T-helper 2 cell (primary cell): ENCODE data around the gene WFIKKN2.
A peak's percentile ranks its signal among the peaks of the same experiment; 100 is the strongest.

ENCODE experiments used
- DNase-seq, 5 experiments: peaks; one replicate each; pipeline versions ENCODE4 v3.0.0 to v3.0.0-alpha.2; 2012 to 2022

The WFIKKN2 gene

DNA sequence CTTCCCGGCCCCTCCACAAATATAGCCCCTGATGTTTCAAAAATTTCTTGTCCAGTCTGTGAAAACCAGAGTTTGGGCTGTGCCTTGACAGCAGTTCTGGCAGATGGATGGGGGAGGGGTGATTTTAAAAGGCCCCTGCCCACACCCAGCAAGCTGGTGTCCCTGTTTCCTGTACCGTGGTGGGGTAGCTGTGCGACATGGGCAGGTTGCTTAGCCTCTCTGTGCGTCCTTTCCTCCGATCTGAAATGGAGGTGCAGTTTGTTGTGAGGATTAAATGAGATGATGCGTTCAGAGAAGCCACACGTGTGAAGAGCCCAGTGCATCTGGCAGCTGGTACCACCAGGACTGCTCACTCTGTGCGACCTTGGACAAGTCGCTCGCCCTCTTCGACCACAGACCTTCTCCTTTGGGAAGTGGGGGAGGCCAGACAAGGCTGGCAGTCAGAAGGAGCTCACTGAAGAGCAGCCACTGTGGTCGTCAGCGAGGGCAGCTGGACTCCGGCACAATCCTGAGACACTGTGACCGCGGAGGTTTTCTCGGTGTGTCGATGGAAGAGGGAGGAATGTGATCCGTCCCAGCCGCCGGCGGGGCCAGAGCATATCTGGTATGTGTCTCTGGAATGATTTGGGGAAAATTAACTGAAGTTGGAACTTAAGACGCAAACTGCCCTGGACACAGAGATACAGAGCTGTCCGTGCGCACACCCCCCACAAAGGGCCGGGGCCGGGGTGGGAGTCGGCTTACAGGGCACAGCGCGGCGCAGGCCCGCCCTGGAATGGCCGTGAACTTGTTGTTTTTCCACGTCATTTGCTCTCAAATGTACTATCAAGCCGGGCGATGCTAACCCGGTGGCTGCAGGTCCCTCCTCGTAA lies 721 bp upstream of the WFIKKN2 start:
- no peak for DNase-seq

DNA sequence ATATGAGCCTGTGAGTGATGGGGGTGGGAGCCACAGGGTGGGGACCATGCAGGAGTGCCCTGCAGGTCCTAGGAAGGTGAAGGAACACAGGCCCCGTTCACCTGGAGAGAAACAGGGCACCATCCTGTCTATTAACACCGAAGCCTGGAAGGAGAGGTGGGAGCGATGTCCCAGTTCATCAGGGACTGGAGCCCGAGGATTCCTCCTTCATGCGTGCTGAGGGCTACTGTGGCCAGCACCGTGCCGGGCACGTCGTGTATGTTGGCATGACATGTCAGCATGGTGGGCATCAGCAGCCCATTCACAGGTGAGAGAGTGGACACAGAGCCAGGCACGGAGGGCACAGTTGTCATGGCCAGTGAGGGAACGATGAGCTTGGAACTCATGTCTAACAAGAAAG lies 1.4 kb downstream of the WFIKKN2 start:
- DNase-seq, result no peak

DNA sequence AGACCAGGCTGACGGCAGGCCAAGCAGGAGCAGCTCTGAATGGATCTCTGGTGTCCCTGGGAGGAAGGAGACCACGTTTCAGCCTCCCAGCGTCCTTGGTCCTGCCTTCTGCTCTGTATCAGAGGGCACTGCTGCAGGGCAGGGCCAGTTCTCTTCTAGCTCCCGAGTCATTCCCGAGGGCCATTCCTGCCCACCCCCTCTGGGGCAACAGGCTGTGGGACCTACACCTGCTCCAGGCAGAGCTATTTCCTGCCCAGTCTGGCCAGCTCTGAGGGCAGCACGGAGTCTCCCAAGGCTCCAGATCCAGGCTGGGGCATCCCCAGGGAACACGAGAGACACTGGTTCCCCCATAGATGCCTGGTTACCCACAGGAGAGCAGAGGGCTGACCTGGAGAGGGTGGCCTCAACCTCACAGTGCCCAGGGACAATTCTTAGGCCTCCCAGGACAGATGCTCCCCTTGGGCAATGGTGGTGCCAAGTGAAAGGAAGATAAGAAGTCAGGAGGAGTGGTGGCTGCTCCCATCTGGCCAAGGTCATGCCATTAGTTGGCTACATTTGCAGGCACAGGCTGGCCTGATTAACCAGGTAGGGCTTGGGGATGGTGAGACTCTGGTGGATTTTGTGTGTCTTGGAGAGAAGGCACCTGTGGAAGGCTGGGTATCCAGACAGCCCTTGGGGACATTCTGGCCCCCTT lies 2.0 kb downstream of the WFIKKN2 start:
- no peak for DNase-seq

GRCh38 chr17:50837980-50838954 lies 2.9 kb downstream of the WFIKKN2 start:
- DNase-seq, result no peak

GRCh38 chr17:50839591-50840310 lies 4.4 kb downstream of the WFIKKN2 start:
- no peak for DNase-seq

- no peak for DNase-seq
Measured at GRCh38 chr17:50840311-50840851, 5.0 kb downstream of the WFIKKN2 start.

DNA sequence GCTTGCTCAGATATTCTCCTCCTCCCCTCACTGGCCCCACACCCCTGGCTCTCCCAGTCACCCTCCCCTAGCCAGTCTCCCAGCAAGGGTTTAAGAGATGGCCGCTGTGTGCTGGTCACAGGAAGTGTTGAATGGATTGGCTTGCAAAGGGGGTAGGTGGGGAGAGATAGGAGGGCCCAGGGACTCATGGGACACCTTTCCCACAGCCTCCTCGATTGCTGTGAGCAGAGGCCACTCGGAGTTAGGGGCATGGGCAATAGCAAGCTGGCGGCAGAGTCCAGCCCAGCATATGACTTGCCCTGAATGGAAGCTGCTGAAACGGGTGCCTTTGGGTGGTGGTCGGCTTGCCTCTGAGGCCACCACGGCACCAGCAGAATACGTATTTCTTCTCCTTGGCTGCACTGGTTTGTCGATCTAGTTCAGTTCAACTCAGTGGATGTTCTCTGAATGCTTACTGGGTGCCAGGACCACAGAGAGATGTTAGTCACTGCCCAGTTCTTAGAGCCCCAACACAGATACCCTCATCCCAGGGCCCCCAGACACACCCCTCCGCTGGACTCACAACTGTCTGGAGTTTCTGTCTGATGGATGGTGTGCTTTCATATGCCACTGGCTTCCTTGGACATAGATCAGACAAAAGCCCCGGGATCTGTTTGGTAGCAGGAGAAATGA lies 6.0 kb downstream of the WFIKKN2 start:
- DNase-seq, result no peak

DNA sequence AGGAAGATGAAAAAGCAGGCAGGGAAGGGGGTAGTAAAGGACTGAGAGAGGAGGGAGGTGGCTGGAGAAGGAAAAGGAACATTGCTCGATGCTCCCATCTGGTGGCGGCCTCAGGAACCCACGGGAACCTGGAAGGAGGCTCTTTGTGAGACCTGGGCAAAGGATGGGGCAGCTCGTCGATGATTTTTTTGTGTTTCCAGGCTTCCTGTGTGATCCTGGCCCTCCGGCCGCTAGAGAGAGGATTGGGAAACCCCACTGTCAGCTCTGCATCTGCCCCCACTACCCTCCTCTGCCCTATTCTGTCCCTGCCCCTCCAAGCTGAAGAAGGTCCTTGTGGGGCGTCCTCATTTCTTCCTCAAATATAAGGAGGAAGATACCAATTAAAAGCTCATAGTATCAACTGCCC lies 6.6 kb downstream of the WFIKKN2 start:
- peak in 3 of 5 experiments; percentile 30 to 54 (median 31) for DNase-seq

- DNase-seq, result no peak
Measured at GRCh38 chr17:50842506-50843149, 7.2 kb downstream of the WFIKKN2 start.

DNA sequence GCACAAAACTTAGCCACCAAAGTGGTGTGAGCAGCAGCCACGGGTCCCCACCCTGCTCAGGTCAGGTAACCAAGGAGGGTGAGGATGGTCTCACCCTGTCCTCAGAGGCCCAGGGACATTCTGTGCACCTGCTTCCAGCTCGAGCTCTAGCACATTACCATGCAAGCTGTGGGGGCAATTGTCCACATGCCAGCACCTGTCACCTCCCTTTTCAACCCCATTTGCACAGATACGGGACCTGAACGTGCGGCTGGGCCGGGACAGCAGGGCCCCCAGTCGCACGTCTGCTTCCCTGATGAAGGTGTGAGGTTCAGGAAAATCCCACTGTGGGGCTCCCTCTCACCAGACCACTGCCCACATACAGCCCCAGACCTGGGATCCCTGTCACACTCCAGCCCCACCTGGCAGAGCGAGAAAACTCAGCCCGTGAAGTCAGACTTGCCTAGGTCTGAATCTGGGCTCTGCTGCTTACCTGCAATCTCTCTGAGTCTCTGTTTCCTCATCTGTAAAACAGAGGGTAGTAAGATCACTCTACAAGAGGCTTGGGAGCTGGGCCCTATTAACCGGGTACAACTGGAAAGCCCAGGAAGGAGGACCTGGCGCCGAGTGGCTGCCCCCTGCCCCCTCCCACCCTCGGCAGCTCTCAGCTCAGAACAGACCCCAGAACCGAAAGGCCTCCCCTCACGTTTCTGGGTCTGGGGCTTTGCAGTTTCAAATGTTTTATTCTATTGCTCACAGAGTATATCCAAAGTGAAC lies 7.9 kb downstream of the WFIKKN2 start:
- DNase-seq, result no peak

GRCh38 chr17:50844117-50844700 lies 8.8 kb downstream of the WFIKKN2 start:
- DNase-seq, result no peak

GRCh38 chr17:50845240-50846147 lies 10.1 kb downstream of the WFIKKN2 start:
- no peak for DNase-seq

- no peak for DNase-seq
Measured at GRCh38 chr17:50847566-50847965, 12.2 kb downstream of the WFIKKN2 start.

- no peak for DNase-seq
Measured at GRCh38 chr17:50848039-50848438, 12.7 kb downstream of the WFIKKN2 start.

GRCh38 chr17:50848711-50849110 lies 13.3 kb downstream of the WFIKKN2 start:
- no peak for DNase-seq

GRCh38 chr17:50850640-50851039 lies 15.3 kb downstream of the WFIKKN2 start:
- DNase-seq, result no peak

- no peak for DNase-seq
Measured at GRCh38 chr17:50853015-50853615, 17.7 kb downstream of the WFIKKN2 start.

DNA sequence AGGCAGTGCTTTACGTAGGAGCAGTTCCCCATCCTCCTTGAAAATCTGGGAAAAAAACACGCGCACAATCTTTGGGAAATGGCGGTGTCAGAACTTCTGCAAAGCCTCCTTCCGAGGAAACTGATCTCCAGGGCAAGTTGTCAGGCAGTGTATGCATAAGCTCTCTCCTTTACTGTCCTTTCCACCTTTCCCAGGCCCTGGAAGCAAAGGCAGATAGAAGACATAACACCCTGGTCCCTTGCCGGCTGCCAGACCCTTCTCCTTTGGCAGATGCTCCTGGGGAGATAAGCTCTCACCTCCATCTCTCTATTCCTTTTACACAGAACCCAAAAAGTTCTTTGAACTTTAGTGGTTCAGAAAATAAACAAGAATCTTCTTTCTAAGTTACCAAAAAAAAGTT lies 18.4 kb downstream of the WFIKKN2 start:
- no peak for DNase-seq
